K562 (cell line): ENCODE results near the gene HEXIM1. TPM values are rescaled to one million over a fixed set of nuclear protein-coding genes. Genes with fewer than 3 reads are reported as not detected.

Experiments
- ATF7 ChIP-seq: fragments of 450-650 bp; IDR thresholded peaks from 2 replicates; pipeline ENCODE4 v1.7.1; 2014; ENCODE audit warnings: mild to moderate bottlenecking, moderate library complexity
- HDAC1 ChIP-seq, 2 experiments: fragments of 450-650 bp; IDR thresholded peaks; 2 replicates each; pipeline ENCODE4 v1.6.1; 2016 to 2017; ENCODE audit warnings: inconsistent platforms in 1 of 2, mild to moderate bottlenecking in 1 of 2, moderate library complexity in 1 of 2
- NCOA6 ChIP-seq: fragments of 450-650 bp; IDR thresholded peaks from 2 replicates; pipeline ENCODE4 v1.6.1; 2017; ENCODE audit warnings: mild to moderate bottlenecking
- NFATC3 ChIP-seq: fragments of 450-650 bp; IDR thresholded peaks from 2 replicates; pipeline ENCODE4 v1.6.1; 2017; ENCODE audit warnings: mild to moderate bottlenecking
- NFIC ChIP-seq: fragments of 450-650 bp; IDR thresholded peaks from 2 replicates; pipeline ENCODE4 v1.6.1; 2017; ENCODE audit warnings: mild to moderate bottlenecking, inconsistent platforms
- PHF20 ChIP-seq: fragments of 450-650 bp; IDR thresholded peaks from 2 replicates; pipeline ENCODE4 v1.6.1; 2018; ENCODE audit not compliant: partially characterized antibody
- ZFP1 ChIP-seq: fragments of 450-650 bp; formaldehyde crosslinking; IDR thresholded peaks from 2 replicates; pipeline ENCODE4 v1.4.0; 2020; ENCODE audit warnings: mild to moderate bottlenecking, mixed read lengths
- ZNF184 ChIP-seq: sonication (generic); formaldehyde crosslinking; IDR thresholded peaks from 2 replicates; pipeline ENCODE4 v1.5.0; 2020; ENCODE audit warnings: missing genetic modification reagents
- ZNF41 ChIP-seq: fragments of 250-450 bp; sonication (Bioruptor Pico); conservative IDR thresholded peaks from 2 replicates; pipeline ENCODE4 v1.4.0; 2020; ENCODE audit warnings: mild to moderate bottlenecking
- ZNF436 ChIP-seq: fragments of 250-450, 450-650 bp; sonication (Bioruptor Pico); formaldehyde crosslinking; IDR thresholded peaks from 2 replicates; pipeline ENCODE4 v1.7.0; 2020; ENCODE audit warnings: mild to moderate bottlenecking
- ZNF586 ChIP-seq: fragments of 450-650 bp; formaldehyde crosslinking; conservative IDR thresholded peaks from 2 replicates; pipeline ENCODE4 v1.4.0; 2020; ENCODE audit warnings: mild to moderate bottlenecking, moderate library complexity
- ZNF707 ChIP-seq: fragments of 250-450 bp; sonication (Bioruptor Pico); conservative IDR thresholded peaks from 2 replicates; pipeline ENCODE4 v1.8.0; 2022; ENCODE audit warnings: inconsistent platforms, mild to moderate bottlenecking, moderate library complexity
- polyA plus RNA-seq, 8 experiments: library from polyadenylated mRNA; depleted of rRNA in 4 of 8; stranded (reverse) in 5 of 8; unstranded in 3 of 8; fragments of >200 nt; fragmentation: Nextera tagmentation in 2 of 8; fragmentation: Illumina TruSeq in 1 of 8; extraction: Ambion mirVana in 2 of 8; extraction: Trizol in 1 of 8; gene quantifications; 2 replicates each; pipeline versions ENCODE4 v1.2.1 to v1.2.3, GENCODE V29; 2011 to 2014; ENCODE audit warnings: inconsistent platforms in 1 of 8, missing spikeins in 1 of 8
- total RNA-seq, 7 experiments: library from RNA; depleted of rRNA in 6 of 7; stranded (reverse); fragments of >200 nt in 6 of 7; fragmentation: Illumina TruSeq in 2 of 7; extraction: Trizol in 2 of 7; gene quantifications; 2 replicates each; pipeline versions ENCODE4 v1.2.1 to v1.2.3, GENCODE V29; 2011 to 2021; ENCODE audit warnings: low replicate concordance in 1 of 7
- TF ChIP-seq, protein P1 (sequence below): fragments of 450-650 bp; IDR thresholded peaks from 2 replicates; pipeline ENCODE4 v1.6.1; 2017; ENCODE audit warnings: antibody characterized with exemption, mild to moderate bottlenecking
- TF ChIP-seq, protein P2 (sequence below): fragments of 450-650 bp; IDR thresholded peaks from 2 replicates; pipeline ENCODE4 v1.6.1; 2016; ENCODE audit warnings: borderline replicate concordance
- TF ChIP-seq, protein P3 (sequence below): sonication (generic); formaldehyde crosslinking; IDR thresholded peaks from 2 replicates; pipeline ENCODE4 v1.8.1; 2023; ENCODE audit warnings: mild to moderate bottlenecking, missing genetic modification reagents
- TF ChIP-seq, protein P4 (sequence below): fragments of 200-800 bp; sonication (Bioruptor generic); IDR thresholded peaks from 2 replicates; pipeline ENCODE4 v1.6.1; 2017; ENCODE audit warnings: missing genetic modification characterization, missing compliant biosample characterization
- TF ChIP-seq, protein P5 (sequence below): fragments of 450-650 bp; formaldehyde crosslinking; IDR thresholded peaks from 2 replicates; pipeline ENCODE4 v1.4.0; 2020; ENCODE audit warnings: mild to moderate bottlenecking, moderate library complexity

HEXIM1 gene
- total and polyA plus RNA-seq, 9 of the 15 experiments (the other 6 are each of a cell fraction or from before 2014, with no cell fraction given), result 1.4 to 28.3 (median 9.1) TPM

DNA sequence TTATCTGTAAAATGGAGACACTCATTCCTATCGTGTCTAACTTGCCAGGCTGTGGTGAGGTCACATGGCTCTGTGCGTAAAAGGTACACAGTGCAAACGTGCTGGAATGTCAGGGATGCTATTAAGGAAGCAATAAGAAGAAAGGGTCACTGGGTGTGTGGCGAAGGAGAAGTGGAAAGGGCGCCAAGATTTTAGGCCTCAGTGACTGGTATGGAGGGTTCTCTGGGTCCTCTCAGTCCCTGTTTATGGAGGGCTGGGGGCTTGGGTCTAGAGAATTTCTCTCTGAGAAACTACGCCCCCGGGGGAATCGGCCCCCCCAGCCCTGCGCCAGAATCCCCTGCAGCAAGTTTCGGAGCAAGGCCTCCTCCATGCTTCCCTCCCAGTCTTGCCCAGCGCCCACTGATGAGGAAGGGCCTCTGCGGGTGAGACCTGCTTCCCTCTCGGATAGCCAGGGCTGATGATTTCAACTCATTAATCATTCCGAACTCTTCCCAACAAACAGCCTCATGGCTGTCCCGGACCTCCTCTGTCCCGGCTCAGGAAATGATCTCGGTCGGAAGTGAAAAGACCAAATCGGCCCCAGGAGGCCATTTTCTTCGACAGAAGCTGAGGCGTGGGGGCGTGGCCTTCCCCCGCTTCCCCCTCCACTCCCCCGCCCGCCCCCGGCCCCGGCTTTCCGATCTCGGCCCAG lies 1.2 kb upstream of the HEXIM1 start (continued):
- TF ChIP-seq, protein P1, sequence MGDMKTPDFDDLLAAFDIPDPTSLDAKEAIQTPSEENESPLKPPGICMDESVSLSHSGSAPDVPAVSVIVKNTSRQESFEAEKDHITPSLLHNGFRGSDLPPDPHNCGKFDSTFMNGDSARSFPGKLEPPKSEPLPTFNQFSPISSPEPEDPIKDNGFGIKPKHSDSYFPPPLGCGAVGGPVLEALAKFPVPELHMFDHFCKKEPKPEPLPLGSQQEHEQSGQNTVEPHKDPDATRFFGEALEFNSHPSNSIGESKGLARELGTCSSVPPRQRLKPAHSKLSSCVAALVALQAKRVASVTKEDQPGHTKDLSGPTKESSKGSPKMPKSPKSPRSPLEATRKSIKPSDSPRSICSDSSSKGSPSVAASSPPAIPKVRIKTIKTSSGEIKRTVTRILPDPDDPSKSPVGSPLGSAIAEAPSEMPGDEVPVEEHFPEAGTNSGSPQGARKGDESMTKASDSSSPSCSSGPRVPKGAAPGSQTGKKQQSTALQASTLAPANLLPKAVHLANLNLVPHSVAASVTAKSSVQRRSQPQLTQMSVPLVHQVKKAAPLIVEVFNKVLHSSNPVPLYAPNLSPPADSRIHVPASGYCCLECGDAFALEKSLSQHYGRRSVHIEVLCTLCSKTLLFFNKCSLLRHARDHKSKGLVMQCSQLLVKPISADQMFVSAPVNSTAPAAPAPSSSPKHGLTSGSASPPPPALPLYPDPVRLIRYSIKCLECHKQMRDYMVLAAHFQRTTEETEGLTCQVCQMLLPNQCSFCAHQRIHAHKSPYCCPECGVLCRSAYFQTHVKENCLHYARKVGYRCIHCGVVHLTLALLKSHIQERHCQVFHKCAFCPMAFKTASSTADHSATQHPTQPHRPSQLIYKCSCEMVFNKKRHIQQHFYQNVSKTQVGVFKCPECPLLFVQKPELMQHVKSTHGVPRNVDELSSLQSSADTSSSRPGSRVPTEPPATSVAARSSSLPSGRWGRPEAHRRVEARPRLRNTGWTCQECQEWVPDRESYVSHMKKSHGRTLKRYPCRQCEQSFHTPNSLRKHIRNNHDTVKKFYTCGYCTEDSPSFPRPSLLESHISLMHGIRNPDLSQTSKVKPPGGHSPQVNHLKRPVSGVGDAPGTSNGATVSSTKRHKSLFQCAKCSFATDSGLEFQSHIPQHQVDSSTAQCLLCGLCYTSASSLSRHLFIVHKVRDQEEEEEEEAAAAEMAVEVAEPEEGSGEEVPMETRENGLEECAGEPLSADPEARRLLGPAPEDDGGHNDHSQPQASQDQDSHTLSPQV, result peak; percentile 94
- TF ChIP-seq, protein P2, sequence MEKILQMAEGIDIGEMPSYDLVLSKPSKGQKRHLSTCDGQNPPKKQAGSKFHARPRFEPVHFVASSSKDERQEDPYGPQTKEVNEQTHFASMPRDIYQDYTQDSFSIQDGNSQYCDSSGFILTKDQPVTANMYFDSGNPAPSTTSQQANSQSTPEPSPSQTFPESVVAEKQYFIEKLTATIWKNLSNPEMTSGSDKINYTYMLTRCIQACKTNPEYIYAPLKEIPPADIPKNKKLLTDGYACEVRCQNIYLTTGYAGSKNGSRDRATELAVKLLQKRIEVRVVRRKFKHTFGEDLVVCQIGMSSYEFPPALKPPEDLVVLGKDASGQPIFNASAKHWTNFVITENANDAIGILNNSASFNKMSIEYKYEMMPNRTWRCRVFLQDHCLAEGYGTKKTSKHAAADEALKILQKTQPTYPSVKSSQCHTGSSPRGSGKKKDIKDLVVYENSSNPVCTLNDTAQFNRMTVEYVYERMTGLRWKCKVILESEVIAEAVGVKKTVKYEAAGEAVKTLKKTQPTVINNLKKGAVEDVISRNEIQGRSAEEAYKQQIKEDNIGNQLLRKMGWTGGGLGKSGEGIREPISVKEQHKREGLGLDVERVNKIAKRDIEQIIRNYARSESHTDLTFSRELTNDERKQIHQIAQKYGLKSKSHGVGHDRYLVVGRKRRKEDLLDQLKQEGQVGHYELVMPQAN, result no peak; the same call in 1 of the 2 replicates
- peak; percentile 1 for TF ChIP-seq PHF20
- peak in 1 of 2 experiments; percentile 87; a peak in 2 of 4 replicates for TF ChIP-seq HDAC1 (IDR thresholded peaks at IDR 0.05)
- TF ChIP-seq ZNF707 (CRISPR knock-in tag), result no peak; the same call in 1 of the 2 replicates
- TF ChIP-seq, protein P3, sequence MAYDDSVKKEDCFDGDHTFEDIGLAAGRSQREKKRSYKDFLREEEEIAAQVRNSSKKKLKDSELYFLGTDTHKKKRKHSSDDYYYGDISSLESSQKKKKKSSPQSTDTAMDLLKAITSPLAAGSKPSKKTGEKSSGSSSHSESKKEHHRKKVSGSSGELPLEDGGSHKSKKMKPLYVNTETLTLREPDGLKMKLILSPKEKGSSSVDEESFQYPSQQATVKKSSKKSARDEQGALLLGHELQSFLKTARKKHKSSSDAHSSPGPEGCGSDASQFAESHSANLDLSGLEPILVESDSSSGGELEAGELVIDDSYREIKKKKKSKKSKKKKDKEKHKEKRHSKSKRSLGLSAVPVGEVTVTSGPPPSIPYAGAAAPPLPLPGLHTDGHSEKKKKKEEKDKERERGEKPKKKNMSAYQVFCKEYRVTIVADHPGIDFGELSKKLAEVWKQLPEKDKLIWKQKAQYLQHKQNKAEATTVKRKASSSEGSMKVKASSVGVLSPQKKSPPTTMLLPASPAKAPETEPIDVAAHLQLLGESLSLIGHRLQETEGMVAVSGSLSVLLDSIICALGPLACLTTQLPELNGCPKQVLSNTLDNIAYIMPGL (CRISPR knock-in tag), result peak; percentile 35; the same call in 1 of the 2 replicates
- 0 out of 2 replicates have a peak, but pooled peaks have one; percentile 10 for TF ChIP-seq ZNF586
- TF ChIP-seq, protein P4, sequence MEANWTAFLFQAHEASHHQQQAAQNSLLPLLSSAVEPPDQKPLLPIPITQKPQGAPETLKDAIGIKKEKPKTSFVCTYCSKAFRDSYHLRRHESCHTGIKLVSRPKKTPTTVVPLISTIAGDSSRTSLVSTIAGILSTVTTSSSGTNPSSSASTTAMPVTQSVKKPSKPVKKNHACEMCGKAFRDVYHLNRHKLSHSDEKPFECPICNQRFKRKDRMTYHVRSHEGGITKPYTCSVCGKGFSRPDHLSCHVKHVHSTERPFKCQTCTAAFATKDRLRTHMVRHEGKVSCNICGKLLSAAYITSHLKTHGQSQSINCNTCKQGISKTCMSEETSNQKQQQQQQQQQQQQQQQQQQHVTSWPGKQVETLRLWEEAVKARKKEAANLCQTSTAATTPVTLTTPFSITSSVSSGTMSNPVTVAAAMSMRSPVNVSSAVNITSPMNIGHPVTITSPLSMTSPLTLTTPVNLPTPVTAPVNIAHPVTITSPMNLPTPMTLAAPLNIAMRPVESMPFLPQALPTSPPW, result peak; percentile 99; the same call in 1 of the 2 replicates
- TF ChIP-seq NFATC3, result no peak
- TF ChIP-seq NFIC, result 0 out of 2 replicates have a peak, but pooled peaks have one; percentile 1
- peak; percentile 76; the same call in 1 of the 2 replicates for TF ChIP-seq ZNF41
- no peak for TF ChIP-seq NCOA6
- TF ChIP-seq ZNF436, result 0 out of 2 replicates have a peak, but pooled peaks have one; percentile 4
- peak; percentile 56; the same call in 1 of the 2 replicates for TF ChIP-seq ATF7
- TF ChIP-seq ZNF184, result no peak
- TF ChIP-seq, protein P5, sequence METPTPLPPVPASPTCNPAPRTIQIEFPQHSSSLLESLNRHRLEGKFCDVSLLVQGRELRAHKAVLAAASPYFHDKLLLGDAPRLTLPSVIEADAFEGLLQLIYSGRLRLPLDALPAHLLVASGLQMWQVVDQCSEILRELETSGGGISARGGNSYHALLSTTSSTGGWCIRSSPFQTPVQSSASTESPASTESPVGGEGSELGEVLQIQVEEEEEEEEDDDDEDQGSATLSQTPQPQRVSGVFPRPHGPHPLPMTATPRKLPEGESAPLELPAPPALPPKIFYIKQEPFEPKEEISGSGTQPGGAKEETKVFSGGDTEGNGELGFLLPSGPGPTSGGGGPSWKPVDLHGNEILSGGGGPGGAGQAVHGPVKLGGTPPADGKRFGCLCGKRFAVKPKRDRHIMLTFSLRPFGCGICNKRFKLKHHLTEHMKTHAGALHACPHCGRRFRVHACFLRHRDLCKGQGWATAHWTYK, result peak; percentile 91; the same call in 1 of the 2 replicates
- TF ChIP-seq ZFP1 (CRISPR knock-in tag), result no peak
